ENCODE measurements around the gene TTC39A.

The TTC39A gene

GRCh38 chr1:51293898-51294515 lies 36.4 kb downstream of the TTC39A start:
- no peak for TF ChIP-seq CTCF (IDR thresholded peaks at IDR 0.05)

GRCh38 chr1:51290489-51290847 lies 39.9 kb downstream of the TTC39A start:
- TF ChIP-seq CTCF (IDR thresholded peaks at IDR 0.05) = no peak

GRCh38 chr1:51289676-51290488 lies 40.5 kb downstream of the TTC39A start:
- no peak for TF ChIP-seq CTCF (IDR thresholded peaks at IDR 0.05)

GRCh38 chr1:51288578-51288977 lies 41.8 kb downstream of the TTC39A start:
- no peak for TF ChIP-seq CTCF (IDR thresholded peaks at IDR 0.05)

GRCh38 chr1:51287966-51288365 lies 42.4 kb downstream of the TTC39A start:
- TF ChIP-seq CTCF (IDR thresholded peaks at IDR 0.05) = no peak

GRCh38 chr1:51285055-51285454 lies 45.3 kb downstream of the TTC39A start:
- no peak for TF ChIP-seq CTCF (IDR thresholded peaks at IDR 0.05)

- no peak for TF ChIP-seq CTCF (IDR thresholded peaks at IDR 0.05)
Measured at GRCh38 chr1:51284487-51284954, 45.8 kb downstream of the TTC39A start.

Data from LNCAP (cell line).